HG03097 (cell line): Measurements from ENCODE around the gene ASIP.
"Not testable (repeated sequence)": the region's sequence is repeated elsewhere in the genome, so short reads cannot be mapped to it uniquely, and the experiment has no call there.

Experiments
- ATAC-seq: cut with Tn5 transposase; IDR thresholded peaks from one replicate; pipeline ENCODE4 v1.9.1; 2021; ENCODE audit not compliant: unreplicated experiment, low FRiP score

The ASIP gene

GRCh38 chr20:34240693-34241615, at the start of gene ASIP:
TSS of gene ASIP (plus strand) at chr20:34241423. CDS start at chr20:34260375, 18,952 bp downstream.
- no peak for ATAC-seq

- ATAC-seq = no peak
These were observed 48.2 kb upstream of the ASIP start for GRCh38 chr20:34193051-34193450.

GRCh38 chr20:34199183-34199582, 42.0 kb upstream of the ASIP start:
- no peak for ATAC-seq

- ATAC-seq = no peak
These were observed 41.2 kb upstream of the ASIP start for GRCh38 chr20:34200023-34200422.

- no peak for ATAC-seq
These were observed 39.7 kb upstream of the ASIP start for GRCh38 chr20:34201531-34201930.

- not testable (repeated sequence) for ATAC-seq
These were observed 35.9 kb upstream of the ASIP start for GRCh38 chr20:34205172-34205880.

- ATAC-seq = no peak
These were observed 32.1 kb upstream of the ASIP start for GRCh38 chr20:34209111-34209510.

GRCh38 chr20:34210271-34210670, 31.0 kb upstream of the ASIP start:
- no peak for ATAC-seq

GRCh38 chr20:34211591-34211990, 29.6 kb upstream of the ASIP start:
- ATAC-seq = no peak

GRCh38 chr20:34213213-34213612, 28.0 kb upstream of the ASIP start:
- no peak for ATAC-seq

- ATAC-seq = no peak
These were observed 25.4 kb upstream of the ASIP start for GRCh38 chr20:34215711-34216381.

- no peak for ATAC-seq
These were observed 24.9 kb upstream of the ASIP start for GRCh38 chr20:34216382-34216742.

GRCh38 chr20:34220561-34220960, 20.7 kb upstream of the ASIP start:
- ATAC-seq = no peak

GRCh38 chr20:34222208-34222607, 19.0 kb upstream of the ASIP start:
- no peak for ATAC-seq

- ATAC-seq = not testable (repeated sequence)
These were observed 17.0 kb upstream of the ASIP start for GRCh38 chr20:34224251-34224650.

- ATAC-seq = no peak
These were observed 9.6 kb upstream of the ASIP start for GRCh38 chr20:34231634-34232033.

- no peak for ATAC-seq
These were observed 8.6 kb upstream of the ASIP start for GRCh38 chr20:34232494-34233087.

- no peak for ATAC-seq
These were observed 7.5 kb upstream of the ASIP start for GRCh38 chr20:34233687-34234086.

GRCh38 chr20:34235875-34236274, 5.3 kb upstream of the ASIP start:
- no peak for ATAC-seq

GRCh38 chr20:34237942-34238341, 3.3 kb upstream of the ASIP start:
- ATAC-seq = no peak

GRCh38 chr20:34240121-34240520, 1.1 kb upstream of the ASIP start:
- no peak for ATAC-seq
